Ascending aorta (tissue), 2 donors: ENCODE results near the gene MAGI1. TPM values are rescaled to one million over a fixed set of nuclear protein-coding genes. Genes with fewer than 3 reads are reported as not detected.

ENCODE experiments used
- DNase-seq, 2 donors: peaks; one replicate each; pipeline ENCODE4 v3.0.0-alpha.2; 2019; ENCODE audit warnings: low spot score in 2 of 2
- H3K27ac ChIP-seq, 2 donors: fragments of 200-600 bp; sonication (generic); one replicate each; pipeline ENCODE4 v1.5.1; 2016 to 2017; ENCODE audit warnings: mild to moderate bottlenecking in 1 of 2
- H3K27me3 ChIP-seq: fragments of 200-600 bp; sonication (generic); one replicate; pipeline ENCODE4 v1.5.1; 2017
- H3K36me3 ChIP-seq, 2 donors: fragments of 200-600 bp; sonication (generic); one replicate each; pipeline ENCODE4 v1.5.1; 2016
- H3K4me1 ChIP-seq, 2 donors: fragments of 200-600 bp; sonication (generic); one replicate each; pipeline ENCODE4 v1.5.1; 2016 to 2017; ENCODE audit warnings: mild to moderate bottlenecking in 1 of 2
- H3K4me3 ChIP-seq, 2 donors: fragments of 200-600 bp; sonication (generic); one replicate each; pipeline ENCODE4 v1.5.1; 2016 to 2017; ENCODE audit warnings: mild to moderate bottlenecking in 1 of 2
- H3K9me3 ChIP-seq, 2 donors: fragments of 200-600 bp; sonication (generic); one replicate each; pipeline ENCODE4 v1.5.1; 2016
- CTCF ChIP-seq, 3 experiments: fragments of 200-600 bp in 2 of 3; fragments of 450-650 bp in 1 of 3; sonication (generic) in 2 of 3; IDR thresholded peaks; one replicate each; pipeline ENCODE4 v1.5.1; 2016 to 2019; ENCODE audit warnings: antibody characterized with exemption in 3 of 3, mild to moderate bottlenecking in 1 of 3, moderate library complexity in 1 of 3
- intact Hi-C: fragments of 100-400 bp; cut with DNase I; formaldehyde crosslinking; loops from one replicate; pipeline ENCODE4 v1.15.1; 2023
- total RNA-seq: library from RNA; depleted of rRNA; stranded (reverse); fragments of >200 nt; gene quantifications from one replicate; pipeline ENCODE4 v1.1.0, GENCODE V29; 2016

MAGI1 gene
- total RNA-seq, 1 donor from 2014 or later: 28.4 TPM

DNA sequence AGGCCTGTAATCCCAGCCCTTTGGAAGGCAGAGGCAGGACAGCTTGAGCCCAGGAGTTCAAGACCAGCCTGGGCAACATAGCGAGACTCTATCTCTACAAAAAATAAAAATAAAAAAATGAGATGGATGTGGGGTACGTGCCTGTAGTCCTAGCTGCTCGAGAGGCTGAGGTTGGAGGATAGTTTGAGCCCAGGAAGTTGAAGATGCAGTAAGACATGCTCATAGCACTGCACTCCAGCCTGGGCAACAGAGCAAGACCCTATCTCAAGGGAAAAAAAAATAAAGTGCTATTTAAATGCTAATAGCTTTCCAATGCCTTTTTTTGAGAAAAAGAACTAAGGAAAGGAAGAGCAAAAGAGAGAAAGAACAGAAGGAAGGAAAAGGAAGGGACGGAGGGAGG is 94.5 kb downstream of the MAGI1 start:
- Histone ChIP-seq H3K4me3 (no peak overlapping the region), H3K4me1 (peaks cover 0 to 26% of the 10 kb centered on the region in 2 donors), H3K36me3 (no peaks in the 10 kb centered on the region), H3K27ac (no peak overlapping the region), H3K27me3 (no peaks in the 10 kb centered on the region), H3K9me3 (no peaks in the 10 kb centered on the region)
- no peak for DNase-seq
- intact Hi-C loops: loop anchor here (10.0 kb wide), 1 partner anchor 191 kb away; no protein-coding TSS in a partner anchor
- TF ChIP-seq CTCF (IDR thresholded peaks at IDR 0.05): no peak

DNA sequence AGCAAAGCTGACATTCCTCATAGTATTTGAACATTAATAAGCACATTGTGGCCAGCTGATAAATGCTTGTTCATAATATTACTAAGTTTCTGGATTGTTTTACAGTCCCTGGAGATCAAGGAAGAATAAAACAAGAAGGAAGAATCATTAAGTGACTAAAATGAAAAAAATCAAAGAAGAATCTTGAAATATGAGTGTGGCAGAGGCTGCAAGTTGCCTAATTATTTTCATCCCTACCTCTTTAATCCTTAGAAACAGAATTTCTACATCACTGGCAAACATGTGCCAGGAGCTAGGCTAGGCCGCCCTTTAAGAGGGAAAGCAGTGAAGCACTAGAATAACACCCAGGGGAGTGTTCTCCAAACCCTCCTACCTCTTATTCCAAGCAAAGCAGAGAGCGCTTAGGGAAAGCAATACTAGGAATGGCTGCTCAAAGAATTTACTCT is 98.9 kb downstream of the MAGI1 start:
- Histone ChIP-seq H3K27me3 (no peaks in the 10 kb centered on the region), H3K4me1 (peaks cover 0 to 2% of the 10 kb centered on the region in 2 donors), H3K36me3 (no peaks in the 10 kb centered on the region), H3K4me3 (no peak overlapping the region), H3K27ac (no peak overlapping the region), H3K9me3 (no peaks in the 10 kb centered on the region)
- DNase-seq: no peak
- intact Hi-C loops: loop anchor here (10.0 kb wide), 1 partner anchor 195 kb away; no protein-coding TSS in a partner anchor
- no peak for TF ChIP-seq CTCF (IDR thresholded peaks at IDR 0.05)

- TF ChIP-seq CTCF (IDR thresholded peaks at IDR 0.05): no peak
- no peak overlapping the region for H3K4me3 ChIP-seq
- no peaks in the 10 kb centered on the region for H3K9me3 ChIP-seq
- peaks cover 0 to 2% of the 10 kb centered on the region in 2 donors for H3K4me1 ChIP-seq
- H3K27me3 ChIP-seq: no peaks in the 10 kb centered on the region
- no peak overlapping the region for H3K27ac ChIP-seq
- H3K36me3 ChIP-seq: no peaks in the 10 kb centered on the region
- DNase-seq: no peak
- intact Hi-C loops: no loop called here
Observed at GRCh38 chr3:65939184-65939583, 99.5 kb downstream of the MAGI1 start.

DNA sequence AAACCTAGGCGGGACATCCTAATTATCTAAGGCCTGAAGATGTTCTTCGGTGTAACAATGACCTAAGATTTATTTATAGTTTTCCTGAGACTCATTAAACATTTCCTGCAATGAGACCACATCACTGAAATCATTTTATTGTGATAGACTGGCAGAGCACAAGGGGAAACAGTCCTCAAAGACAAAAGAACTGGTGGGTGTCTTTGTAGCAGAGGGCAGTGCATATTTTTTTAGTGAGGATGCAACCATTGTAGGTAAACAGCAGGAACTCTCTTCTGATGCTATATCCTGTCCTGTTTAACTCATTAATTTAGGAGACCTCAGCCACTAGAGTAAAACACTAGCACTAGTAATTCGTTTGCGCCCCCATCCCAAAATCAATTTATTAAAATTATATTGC is 100.0 kb downstream of the MAGI1 start:
- H3K4me1 ChIP-seq: peaks cover 0 to 2% of the 10 kb centered on the region in 2 donors
- H3K27me3 ChIP-seq: no peaks in the 10 kb centered on the region
- no peak for DNase-seq
- no peaks in the 10 kb centered on the region for H3K36me3 ChIP-seq
- TF ChIP-seq CTCF (IDR thresholded peaks at IDR 0.05): no peak
- intact Hi-C loops: no loop called here
- no peak overlapping the region for H3K4me3 ChIP-seq
- no peak overlapping the region for H3K27ac ChIP-seq
- H3K9me3 ChIP-seq: no peaks in the 10 kb centered on the region

- TF ChIP-seq CTCF (IDR thresholded peaks at IDR 0.05): no peak
- Histone ChIP-seq H3K27ac (no peak overlapping the region), H3K36me3 (no peaks in the 10 kb centered on the region), H3K9me3 (no peaks in the 10 kb centered on the region), H3K4me1 (peaks cover 0 to 2% of the 10 kb centered on the region in 2 donors), H3K27me3 (no peaks in the 10 kb centered on the region), H3K4me3 (no peak overlapping the region)
- no peak for DNase-seq
- intact Hi-C loops: no loop called here
Observed at GRCh38 chr3:65938147-65938546, 100.6 kb downstream of the MAGI1 start.
